GM19023 (cell line): Measurements from ENCODE around the gene MAP7.

Source experiments
- ATAC-seq: cut with Tn5 transposase; IDR thresholded peaks from one replicate; pipeline ENCODE4 v1.9.1; 2021; ENCODE audit warnings: mild to moderate bottlenecking, moderate library complexity; ENCODE audit not compliant: unreplicated experiment

MAP7 gene

DNA sequence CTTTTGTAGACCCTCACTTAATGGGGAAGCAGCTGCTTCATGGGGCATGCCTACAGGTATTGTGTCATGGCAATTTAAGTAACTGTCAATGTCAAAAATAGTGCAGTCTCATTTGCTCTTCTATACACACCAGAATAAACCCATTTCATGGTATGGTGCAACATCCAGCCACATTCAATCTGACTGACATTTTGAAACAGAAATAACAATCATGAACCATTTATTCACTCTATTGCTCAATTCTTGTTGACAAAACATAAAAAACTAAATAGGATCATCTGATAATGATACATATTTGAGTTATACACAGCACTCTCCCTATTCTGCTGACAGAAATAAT is 122.9 kb downstream of the MAP7 start:
- no peak for ATAC-seq

DNA sequence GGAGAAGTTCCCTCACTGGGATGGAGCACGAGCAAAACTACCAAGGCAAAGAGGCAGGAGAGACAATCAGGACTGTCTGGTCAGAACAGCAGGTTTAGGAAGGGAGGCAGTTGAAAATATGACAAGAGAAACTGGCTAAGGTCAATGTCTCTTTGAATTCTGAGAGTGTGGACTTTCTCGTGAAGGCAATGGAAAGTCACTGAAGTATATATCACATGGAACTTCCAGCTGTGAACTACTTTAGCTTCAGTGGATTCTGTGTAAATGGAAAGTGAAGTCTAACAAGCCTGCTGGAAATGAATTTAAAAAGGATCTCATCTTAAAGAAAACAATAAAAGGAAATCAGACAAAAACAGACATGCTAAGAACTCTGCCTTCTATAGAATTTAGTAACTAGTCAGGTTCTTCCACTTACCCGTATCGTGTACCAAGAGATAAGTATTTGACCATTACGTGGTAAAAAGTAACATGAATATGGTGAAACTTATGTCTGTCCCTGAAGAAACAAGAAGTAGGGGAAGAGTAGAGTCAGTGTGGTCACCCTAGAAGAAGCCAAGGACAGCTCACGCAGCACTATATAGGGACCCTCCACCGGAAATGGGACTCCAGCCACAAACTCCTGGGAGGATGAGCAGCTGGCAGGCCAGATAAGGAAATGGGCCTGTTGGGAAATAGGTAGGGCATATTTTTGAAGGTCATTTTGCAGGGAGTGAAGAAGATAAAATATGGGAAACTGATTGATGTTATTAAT is 123.4 kb downstream of the MAP7 start:
- no peak for ATAC-seq

DNA sequence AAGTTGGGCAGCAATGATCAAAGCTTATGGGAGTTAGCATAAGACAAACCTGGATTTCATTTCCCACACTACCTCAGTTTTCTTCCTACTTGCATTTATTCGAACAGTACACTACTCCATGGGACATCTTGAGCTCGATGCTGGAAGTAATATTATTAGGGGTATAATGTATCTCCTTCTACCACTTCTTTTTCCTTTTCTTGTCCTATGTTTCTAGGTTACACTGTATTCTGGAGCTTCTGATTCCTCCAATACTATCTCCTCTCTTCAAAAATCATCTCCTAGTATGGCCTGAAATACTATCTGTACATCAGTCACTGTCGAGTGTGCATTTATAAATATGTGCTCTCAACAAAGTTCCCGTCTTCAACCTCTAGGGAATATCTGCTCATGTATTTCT is 124.4 kb downstream of the MAP7 start:
- no peak for ATAC-seq

DNA sequence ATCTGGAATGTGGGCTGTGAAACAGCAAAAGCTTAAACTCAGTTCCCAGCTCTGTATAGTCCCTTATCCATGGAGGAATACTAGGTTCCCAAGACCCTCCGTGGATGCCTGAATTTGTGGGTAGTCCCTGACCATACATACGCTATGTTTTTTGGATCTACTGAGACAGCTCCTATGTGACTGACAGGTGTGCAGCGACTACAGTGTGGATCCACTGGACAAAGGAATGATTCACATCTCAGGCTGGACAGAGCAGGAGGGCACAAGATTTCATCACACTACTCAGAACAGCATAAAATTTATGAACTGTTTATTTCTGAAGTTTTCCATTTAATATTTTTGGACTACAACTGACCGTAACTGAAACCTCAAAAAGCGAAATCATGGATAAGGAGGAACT is 125.3 kb downstream of the MAP7 start:
- ATAC-seq: no peak

DNA sequence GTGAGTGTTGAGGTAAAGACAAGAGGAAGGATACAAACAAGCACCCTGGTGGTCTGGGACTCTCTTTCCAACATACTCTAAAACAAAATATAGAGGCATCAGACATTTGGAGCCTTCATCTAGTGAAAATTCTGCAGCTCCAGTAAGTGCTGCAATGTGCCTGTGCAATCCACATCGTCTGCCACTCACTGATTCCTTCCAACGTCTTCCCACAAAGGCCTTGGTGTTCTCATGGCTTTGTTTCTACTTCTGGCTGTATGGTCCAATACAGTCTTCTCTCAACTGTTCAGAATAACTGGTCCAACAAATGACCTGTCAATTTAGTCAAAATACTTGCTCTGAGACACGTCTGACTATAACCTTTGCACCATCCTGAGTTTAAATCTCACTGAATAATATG is 125.8 kb downstream of the MAP7 start:
- ATAC-seq: no peak

DNA sequence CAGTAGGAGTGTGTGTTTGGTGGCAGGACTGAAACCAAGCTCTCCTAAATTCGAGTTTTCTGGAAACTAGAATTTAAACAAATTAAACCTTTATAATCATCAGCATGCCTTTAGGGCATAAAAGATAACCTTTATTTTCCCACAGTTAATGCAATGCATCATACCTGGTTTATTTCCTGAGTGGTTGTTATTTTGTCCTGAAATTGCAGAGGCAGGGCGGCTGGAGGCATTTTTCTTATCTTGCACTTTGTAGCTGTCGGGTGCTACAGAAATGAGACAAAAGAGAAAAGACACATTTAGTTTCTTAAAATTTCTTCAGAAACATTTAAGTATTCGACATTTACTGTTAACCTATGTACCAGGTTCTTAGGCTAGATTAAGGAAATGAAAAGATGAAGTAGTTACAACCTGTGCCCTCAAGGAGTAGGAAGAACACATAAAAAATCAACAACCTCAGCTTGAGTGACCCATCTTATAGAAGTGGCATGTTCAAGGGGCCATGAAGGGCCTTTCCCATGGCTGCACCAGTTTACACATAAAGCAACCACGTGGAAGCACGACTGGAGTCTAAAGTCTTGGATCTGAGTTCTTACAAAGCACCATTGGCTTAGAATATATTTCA is 128.6 kb downstream of the MAP7 start:
- ATAC-seq: no peak

DNA sequence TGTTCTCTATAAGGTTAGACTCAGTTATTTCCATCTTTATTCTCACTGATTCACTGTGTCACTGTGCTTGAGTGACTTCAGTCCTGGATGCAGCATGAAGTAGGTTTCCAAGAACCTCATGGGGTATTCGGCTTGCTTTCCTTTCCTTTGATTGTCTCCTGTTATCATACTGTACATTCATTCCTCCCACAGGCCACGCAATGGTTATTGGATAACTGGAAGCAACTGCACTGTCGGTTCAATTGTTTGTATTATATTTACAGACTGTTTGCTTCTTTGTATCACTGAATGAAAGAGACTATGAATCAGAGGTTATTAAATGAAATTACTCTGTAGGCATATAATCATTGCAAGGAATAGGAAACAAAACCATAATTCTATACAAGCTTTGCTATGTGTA is 129.4 kb downstream of the MAP7 start:
- ATAC-seq: no peak

DNA sequence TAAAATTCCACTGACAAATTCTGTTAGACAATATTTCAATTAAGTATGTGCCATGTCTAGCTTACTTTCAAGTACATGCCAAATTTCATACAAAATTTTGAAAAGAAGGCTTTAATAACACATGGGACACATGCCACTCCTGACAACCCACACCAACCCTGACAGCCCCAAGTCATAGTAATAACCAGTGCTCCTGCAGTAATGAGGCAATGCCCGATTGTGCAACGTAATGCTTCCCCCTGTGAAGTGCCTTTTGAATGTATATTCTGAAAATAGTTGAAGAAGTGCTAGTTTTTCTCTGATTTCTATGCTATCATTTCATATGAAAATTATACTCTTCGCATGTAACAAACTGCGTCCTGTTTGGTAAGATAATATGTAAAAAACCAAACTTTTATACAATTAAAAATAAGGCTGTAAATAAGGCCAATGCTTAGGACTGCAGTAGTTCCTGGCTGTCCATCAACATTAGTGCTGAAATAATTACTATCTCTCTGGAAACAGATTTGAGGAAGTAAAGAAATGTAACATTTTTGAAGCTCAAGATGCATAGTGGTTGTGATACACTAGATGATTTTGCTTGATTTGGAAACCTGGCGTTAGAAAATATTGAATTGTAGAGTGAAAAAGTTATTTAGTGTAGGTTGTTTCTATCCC is 134.7 kb downstream of the MAP7 start:
- ATAC-seq: no peak

DNA sequence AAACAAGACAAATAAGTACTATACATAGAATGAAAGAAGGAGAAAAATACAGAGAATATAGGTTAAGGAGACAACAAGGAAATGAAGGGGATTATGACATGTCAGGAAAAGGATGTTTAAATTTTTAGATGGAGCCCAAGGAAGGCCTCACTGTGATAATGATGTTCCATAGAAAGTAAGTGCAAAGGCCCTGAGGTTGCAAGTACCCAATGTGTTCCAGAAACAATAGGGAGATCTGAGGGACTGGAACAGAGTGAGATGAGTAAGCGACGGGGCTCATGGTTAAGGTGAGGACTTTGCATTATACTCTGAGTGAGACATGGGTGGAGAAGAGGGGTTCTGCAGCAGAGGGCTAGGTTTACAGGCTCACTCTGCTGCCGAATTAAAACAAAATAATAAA is 137.8 kb downstream of the MAP7 start:
- ATAC-seq: no peak

DNA sequence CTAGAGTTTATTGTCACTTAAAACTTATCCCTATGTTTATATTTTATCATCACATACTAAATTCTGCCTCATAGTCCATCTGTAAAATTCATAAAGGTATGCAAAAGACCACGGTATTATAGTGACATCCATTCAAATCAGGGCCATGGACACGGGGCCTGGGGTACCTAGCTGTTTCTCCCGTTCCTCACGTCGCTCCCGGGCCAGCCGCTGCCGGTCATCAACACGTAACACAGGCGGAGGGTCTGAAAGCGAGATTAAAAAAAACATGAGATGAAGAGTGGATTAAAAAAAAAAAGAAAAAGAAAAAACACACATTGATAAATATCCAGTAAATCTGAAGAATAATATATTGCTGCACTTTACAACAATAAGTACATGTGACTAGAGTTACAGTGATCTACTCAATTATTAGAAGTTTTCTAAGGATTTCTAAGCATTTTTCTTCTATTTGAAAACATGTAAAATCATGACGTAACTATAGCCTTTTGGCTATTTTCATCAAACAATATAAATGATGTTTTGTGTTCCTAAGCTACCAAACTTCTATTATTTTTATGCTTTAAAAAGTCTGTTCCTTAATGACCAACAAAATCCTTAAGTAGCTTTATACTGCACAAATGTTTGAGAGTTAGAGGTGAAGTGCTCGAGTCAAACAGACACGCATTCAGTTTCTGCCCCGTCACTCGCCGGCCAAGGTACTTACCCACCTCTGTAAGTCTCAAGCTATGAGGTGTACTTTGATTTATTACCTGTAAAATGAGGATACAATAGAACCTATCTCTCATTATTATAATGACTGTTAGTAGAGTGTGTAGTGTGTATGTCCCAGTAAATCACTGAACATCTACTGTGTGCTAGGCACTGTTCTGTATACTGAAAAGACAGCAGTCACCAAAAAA is 138.5 kb downstream of the MAP7 start:
- ATAC-seq: no peak

DNA sequence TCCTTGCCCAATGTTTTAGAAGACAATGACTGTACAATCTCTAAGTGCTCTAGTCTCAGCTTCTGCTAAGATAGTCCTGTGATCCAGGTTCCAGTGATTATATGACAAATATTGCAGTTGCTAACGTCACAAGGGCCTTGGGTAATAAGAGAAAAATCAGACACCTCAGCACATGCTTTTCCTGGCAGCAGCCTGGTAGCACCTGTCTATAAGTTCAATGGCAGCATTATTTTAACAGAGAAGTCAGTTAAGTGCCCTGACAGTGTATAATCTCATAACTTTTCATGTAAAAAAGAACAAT is 139.2 kb downstream of the MAP7 start:
- no peak for ATAC-seq

DNA sequence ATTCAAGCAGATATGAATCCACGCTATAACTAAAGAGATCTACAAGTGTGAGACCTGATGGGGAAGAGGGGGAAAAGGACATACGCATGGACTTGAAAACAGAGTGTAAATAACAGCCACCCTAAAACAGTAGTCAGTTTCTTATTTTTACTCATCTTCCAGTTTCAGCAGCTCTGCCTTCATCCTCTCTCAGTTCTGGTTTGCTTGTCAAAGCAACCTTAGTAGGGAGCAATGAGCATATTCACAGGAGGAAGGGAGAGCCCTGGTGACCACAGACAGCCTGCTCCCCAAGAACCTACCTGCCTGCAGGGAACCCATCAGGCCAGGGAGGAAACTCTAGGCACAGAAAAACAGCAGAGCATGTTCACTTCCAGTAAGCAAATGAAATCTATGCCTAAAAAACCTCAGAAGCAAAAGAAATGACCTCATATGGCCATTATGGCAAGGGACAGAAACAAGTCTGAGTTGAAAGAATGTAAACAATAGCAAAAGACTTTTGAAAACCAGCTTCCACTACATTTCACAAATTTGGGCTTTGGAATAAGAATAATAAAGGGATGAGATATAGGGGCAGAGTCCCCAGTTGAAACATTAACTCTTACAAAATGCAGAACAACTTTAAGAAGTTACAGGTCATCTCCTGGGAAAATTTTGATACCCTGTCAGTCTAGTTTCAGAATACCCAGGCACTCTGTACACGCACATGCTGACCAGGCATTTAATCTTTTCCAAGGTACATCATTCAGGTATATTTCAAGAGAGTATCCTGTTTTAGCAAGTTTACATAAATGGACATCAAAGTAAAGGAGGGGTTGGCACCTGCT is 139.8 kb downstream of the MAP7 start:
- ATAC-seq: peak; percentile 84

DNA sequence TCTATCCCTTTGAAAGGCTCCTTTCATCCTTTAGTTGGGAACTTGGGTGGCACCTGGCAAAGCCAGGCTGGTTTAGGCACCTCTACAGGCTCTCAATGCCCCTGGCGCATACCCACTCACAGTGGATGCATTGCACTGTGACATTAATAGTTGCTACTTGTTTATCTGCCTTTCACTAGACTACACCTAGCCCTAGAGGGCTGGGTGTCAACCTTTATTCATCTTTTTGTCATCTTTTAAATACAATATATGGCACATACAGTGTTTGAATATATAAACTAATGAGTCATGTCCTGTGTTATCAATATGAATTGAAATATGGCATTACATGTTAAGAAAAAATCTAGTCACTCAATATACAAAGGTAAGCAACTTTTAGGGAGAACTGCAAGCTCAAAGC is 140.6 kb downstream of the MAP7 start:
- ATAC-seq: no peak

DNA sequence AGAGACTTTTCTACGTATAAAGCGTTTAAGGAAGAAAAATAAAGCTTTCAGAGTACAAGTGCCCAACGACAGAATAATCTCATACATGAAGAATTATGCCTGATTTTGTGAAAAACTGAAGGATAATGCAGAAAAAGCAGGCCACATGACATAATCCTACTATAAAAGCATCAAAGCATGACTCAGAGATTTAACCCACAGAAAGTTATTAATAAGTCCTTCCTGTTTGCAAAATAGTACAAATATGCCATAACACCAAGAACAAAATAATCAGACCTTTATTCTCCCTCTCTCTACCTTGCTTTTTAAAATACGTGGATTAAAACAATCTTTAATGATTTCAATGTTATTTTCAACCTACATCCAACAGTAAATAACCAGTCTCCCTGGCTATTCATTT is 142.0 kb downstream of the MAP7 start:
- ATAC-seq: no peak

DNA sequence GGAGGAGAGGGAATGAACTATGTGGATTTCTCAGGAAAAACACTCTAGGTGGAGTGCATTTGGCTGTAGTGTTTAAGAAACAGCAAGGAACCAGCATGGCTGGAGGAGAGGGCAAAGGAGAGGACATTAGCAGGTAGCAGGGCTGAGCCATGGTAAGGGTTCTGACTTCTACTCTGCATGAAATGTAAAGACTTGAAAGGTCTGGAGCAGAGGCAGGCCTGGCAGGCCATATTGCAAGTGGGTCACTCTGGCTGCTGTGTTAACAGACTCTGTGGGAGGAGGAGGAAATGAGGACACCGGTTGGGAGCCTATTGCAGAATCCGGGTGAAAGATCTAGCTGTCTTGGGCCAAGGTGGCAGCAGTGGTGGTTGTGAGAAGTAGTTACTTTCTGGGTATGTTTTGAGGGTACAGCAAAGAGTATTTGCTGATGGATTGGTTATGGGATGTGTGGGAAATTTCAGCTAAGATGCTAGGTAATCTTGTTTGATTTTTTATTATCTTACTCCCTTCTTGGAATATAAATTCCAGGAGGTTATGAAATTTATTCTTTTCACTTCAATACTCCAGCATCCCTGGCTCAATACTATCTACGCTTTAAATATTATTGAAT is 144.7 kb downstream of the MAP7 start:
- ATAC-seq: no peak

DNA sequence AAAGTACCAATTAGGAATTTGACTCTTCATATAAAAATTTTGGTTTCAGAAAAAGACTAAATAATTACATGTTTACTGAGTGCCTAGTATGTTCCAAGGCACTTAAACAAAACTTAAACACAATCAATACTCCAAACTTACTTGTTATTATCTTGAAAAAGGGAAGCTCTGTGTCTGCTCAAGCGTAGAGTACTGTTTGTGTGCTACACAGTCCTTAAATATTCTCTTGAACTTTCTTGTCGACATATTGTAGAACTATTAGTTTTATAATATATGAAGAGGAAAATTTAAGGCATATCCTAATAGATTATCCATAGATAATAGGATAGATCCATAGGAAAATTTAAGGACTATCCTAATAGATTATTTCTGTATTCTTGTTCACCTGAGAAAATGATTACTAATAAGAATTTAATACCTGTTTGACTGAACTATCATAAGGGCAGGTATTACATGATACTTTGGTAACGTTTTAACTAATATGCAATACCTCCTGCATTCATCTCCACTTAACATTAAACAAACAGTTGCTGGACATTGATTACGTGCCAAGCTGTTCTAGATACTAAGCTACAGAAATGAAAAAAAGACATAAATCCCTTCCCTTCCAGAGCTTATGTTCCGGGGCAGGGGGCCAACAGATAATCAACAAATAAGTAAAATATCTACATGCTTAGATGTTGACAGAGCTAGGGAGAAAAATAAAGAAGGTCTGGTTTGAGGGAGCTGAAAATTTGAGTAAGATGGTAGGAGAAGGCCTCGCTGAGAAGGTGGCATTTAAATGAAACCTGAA is 145.4 kb downstream of the MAP7 start:
- no peak for ATAC-seq

DNA sequence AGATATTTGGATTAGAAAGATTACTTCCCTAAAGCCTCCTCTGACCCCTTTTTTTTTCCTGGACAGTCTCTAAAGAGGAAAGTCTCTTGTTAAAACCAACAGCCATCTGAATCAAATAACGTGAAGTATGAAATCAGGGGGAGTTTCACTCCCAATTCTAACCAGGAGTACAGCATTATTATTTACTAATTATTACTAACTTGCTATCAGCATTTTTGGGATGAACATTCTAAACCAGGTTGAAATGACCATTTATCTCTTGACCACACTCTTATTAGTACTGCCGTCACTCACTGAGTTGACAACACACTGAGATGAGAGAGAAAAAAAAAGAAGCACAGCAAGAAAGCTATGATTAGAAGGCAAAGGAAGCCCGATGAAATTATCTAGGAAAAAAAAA is 146.2 kb downstream of the MAP7 start:
- ATAC-seq: no peak

DNA sequence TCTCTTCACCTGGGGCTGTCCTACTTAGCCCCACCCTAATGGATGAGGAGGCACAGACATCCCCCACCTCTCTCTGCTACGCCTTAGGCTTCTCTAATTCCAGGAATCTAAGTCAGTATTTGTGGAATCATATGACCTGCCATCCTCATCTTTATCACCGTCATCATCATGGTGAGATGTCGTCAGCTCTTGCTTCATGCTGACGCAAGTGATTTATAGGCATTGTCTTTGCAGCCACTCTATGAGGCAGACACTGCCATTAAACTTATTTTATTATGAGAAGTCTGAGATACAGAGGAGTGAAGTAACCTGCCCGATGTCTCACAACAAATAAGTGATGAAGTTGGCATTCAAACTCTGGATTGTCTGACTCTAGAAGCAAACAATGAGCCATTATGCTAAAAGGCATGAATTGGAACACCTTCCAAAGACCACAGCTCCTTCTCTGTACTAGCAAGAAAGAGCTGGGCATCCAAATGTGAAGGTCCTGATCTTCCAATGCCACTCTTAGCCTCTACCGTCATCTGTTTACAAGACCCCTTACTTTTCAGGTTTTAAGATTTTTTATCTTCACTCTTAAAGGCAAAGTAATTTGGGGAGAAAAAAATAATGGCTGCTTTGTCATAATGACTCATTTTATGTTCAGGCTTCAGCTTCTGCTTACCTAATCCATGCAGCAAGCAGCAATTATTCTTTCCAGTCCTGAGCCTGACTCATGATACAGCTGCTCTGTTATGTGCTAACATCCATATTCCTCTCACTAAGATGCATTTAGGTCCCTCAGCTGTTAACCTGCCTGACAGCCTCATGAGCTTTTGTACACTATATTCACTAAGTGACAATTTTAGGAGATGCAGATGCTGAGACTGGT is 146.9 kb downstream of the MAP7 start:
- no peak for ATAC-seq

DNA sequence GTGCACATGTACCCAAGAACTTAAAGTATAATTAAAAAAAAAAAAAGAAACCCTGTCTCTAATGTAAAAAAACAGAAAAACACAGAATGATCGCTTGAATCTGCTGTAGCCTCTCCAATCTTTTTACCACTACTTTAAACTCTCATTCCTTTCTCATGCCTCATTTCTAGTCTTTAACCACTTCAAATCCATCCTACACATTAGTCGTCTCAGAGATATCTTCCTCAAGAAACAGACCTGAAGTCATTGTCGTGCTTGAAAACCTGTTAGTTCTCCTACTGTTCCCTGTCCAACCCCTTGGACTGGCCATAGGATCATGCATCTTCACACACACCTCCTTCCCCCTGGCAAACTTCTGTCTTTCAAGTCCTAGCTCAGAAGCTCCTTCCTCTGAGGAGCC is 148.5 kb downstream of the MAP7 start:
- no peak for ATAC-seq
